IMR-90 (cell line): ENCODE results near the gene TTC16.

Experiments used
- CTCF ChIP-seq: conservative IDR thresholded peaks from 2 replicates; pipeline ENCODE4 v1.5.1; 2012; ENCODE audit warnings: mild to moderate bottlenecking, low read depth, low read length, improper control_type of control experiment
- ELK1 ChIP-seq: fragments of 150-350 bp; IDR thresholded peaks from 2 replicates; pipeline ENCODE4 v1.6.1; 2016; ENCODE audit warnings: low read depth, mild to moderate bottlenecking, low read length, moderate library complexity, borderline replicate concordance
- FOS ChIP-seq: fragments of 150-350 bp; IDR thresholded peaks from 2 replicates; pipeline ENCODE4 v1.6.1; 2016; ENCODE audit warnings: low read depth, low read length
- MAFK ChIP-seq: IDR thresholded peaks from 2 replicates; pipeline ENCODE4 v1.6.1; 2012; ENCODE audit warnings: low read depth, low read length, improper control_type of control experiment

- TF ChIP-seq MAFK (no peak), CTCF (no peak), FOS (no peak), ELK1 (no peak)
Observed at GRCh38 chr9:127726871-127727270, 11.0 kb downstream of the TTC16 start.
